Endothelial cell (in vitro differentiated cells): ENCODE measurements around the gene C11orf54. TPM values are rescaled to one million over a fixed set of nuclear protein-coding genes. Genes with fewer than 3 reads are reported as not detected.
"Not testable (repeated sequence)": the region's sequence is repeated elsewhere in the genome, so short reads cannot be mapped to it uniquely, and the experiment has no call there.

Experiments
- DNase-seq: peaks from one replicate; pipeline ENCODE4 v3.0.0; 2021; ENCODE audit warnings: low spot score
- H3K27ac Mint-ChIP-seq: one replicate; pipeline ENCODE4 v1.8.0; 2021; ENCODE audit warnings: mixed read lengths, inconsistent platforms; ENCODE audit not compliant: unreplicated experiment
- H3K27me3 Mint-ChIP-seq: one replicate; pipeline ENCODE4 v1.8.0; 2021; ENCODE audit warnings: mild to moderate bottlenecking, moderate library complexity, mixed read lengths, inconsistent platforms; ENCODE audit not compliant: unreplicated experiment
- H3K36me3 Mint-ChIP-seq: one replicate; pipeline ENCODE4 v1.8.0; 2021; ENCODE audit warnings: mild to moderate bottlenecking, low read depth, mixed read lengths, inconsistent platforms; ENCODE audit not compliant: unreplicated experiment
- H3K4me1 Mint-ChIP-seq: one replicate; pipeline ENCODE4 v1.8.0; 2021; ENCODE audit warnings: mild to moderate bottlenecking, mixed read lengths, inconsistent platforms; ENCODE audit not compliant: unreplicated experiment
- H3K4me3 Mint-ChIP-seq: one replicate; pipeline ENCODE4 v1.8.0; 2021; ENCODE audit warnings: mild to moderate bottlenecking, mixed read lengths, inconsistent platforms; ENCODE audit not compliant: unreplicated experiment
- H3K9me3 Mint-ChIP-seq: one replicate; pipeline ENCODE4 v1.8.0; 2021; ENCODE audit warnings: mixed read lengths, inconsistent platforms; ENCODE audit not compliant: unreplicated experiment
- CTCF ChIP-seq: fragments of 200-600 bp; sonication (generic); IDR thresholded peaks from one replicate; pipeline ENCODE4 v1.5.0; 2021; ENCODE audit warnings: antibody characterized with exemption; ENCODE audit not compliant: unreplicated experiment
- total RNA-seq: library from RNA; stranded (reverse); fragmentation: NEBNext Ultra II Directional; extraction: Animal tissue kit (Norgen Biotek cat#: 25700); gene quantifications from one replicate; pipeline ENCODE4 v1.2.1, GENCODE V29; 2021; ENCODE audit not compliant: unreplicated experiment

C11orf54 gene
- total RNA-seq, 1 donor from 2014 or later, result 23.1 TPM

- no peak for DNase-seq
- Mint-ChIP-seq H3K36me3 (peaks cover 16% of the 10 kb centered on the region), H3K9me3 (peaks cover 6% of the 10 kb centered on the region), H3K4me1 (peaks cover 16% of the 10 kb centered on the region), H3K4me3 (no peak overlapping the region), H3K27ac (no peak overlapping the region), H3K27me3 (peaks cover 5% of the 10 kb centered on the region)
- TF ChIP-seq CTCF, result no peak
These were observed 30.7 kb downstream of the C11orf54 start for GRCh38 chr11:93772123-93772522.

GRCh38 chr11:93773045-93773477 lies 31.6 kb downstream of the C11orf54 start:
- no peak for DNase-seq
- Mint-ChIP-seq H3K4me1 (peaks cover 16% of the 10 kb centered on the region), H3K36me3 (peaks cover 14% of the 10 kb centered on the region), H3K27ac (no peak overlapping the region), H3K9me3 (peaks cover 6% of the 10 kb centered on the region), H3K27me3 (peaks cover 8% of the 10 kb centered on the region), H3K4me3 (no peak overlapping the region)
- no peak for TF ChIP-seq CTCF

DNA sequence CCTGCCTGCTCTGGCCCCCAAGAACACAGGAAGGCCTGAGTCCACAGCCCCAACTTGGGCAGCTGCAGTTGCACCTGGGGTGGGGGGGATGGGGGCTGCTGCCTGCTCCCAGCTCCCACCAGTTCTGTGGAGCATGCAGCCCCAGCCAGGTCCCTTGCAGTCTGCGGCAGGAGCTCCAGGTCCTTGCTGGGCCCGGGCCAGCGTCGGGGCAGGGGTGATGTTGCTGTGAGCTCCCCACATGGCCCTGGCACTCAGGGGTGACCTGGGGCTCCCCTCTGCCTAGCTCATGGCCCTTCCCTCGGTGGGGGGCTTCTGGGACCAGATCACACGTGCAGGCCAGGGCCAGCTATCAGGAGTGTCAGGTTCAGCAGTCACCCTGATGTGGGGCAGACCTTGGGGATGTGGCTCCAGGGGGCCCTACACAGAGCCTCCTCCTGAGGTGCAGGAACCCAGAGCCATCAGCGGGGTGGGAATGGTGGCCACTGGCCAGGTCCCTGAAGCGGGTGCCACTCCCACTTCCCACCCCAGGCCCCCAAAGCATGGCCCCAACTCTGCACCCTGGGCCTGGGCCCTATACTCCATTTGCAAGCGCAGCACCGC lies 32.2 kb downstream of the C11orf54 start:
- Mint-ChIP-seq H3K36me3 (peaks cover 8% of the 10 kb centered on the region), H3K4me1 (peaks cover 11% of the 10 kb centered on the region), H3K4me3 (no peak overlapping the region), H3K9me3 (peaks cover 6% of the 10 kb centered on the region), H3K27ac (no peak overlapping the region), H3K27me3 (peaks cover 6% of the 10 kb centered on the region)
- DNase-seq, result no peak
- no peak for TF ChIP-seq CTCF

DNA sequence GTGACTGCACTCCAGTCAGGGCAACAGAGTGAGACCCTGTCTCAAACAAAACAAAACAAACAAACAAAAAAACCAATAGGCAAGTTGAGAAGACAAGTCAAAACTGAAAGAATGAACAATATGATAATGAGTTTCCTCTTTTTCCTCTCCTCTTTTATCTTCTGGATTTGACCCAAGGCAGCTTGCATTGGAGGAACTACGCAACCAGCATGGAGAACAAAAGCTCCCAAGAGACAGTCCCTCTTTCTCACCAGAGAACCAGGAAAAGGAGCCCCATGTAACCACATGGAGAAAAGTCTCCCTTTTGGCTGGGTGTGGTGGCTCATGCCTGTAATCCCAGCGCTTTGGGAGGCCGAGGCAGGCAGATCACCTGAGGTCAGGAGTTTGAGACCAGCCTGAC lies 33.1 kb downstream of the C11orf54 start:
- peaks cover 11% of the 10 kb centered on the region for H3K4me1 Mint-ChIP-seq
- H3K27ac Mint-ChIP-seq, H3K9me3 Mint-ChIP-seq, H3K4me3 Mint-ChIP-seq, DNase-seq, H3K27me3 Mint-ChIP-seq, H3K36me3 Mint-ChIP-seq: not testable (repeated sequence)

DNA sequence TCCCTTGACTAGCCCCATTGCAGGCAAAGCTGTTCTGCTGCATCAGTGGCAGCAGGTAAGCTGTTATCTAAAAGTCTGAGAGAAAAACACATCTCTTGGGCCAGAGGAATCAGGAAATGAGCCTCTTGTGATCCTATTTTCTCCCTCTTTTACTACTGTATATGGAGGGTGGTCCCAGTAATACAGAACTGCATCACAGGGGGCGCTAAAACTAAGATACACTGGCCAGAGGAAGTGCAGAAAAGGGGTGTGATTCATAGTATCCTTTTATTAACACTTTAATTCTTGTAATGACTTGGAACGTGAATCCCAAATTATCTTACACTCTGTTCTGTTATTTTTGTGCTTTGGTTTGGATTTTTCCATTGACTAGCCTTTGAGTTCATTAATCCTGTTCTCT lies 33.8 kb downstream of the C11orf54 start:
- H3K36me3 Mint-ChIP-seq, result peaks cover 8% of the 10 kb centered on the region
- peaks cover 6% of the 10 kb centered on the region for H3K27me3 Mint-ChIP-seq
- H3K9me3 Mint-ChIP-seq, result peaks cover 6% of the 10 kb centered on the region
- DNase-seq, result peak; percentile 13
- H3K4me1 Mint-ChIP-seq, result peaks cover 5% of the 10 kb centered on the region
- no peak overlapping the region for H3K4me3 Mint-ChIP-seq
- H3K27ac Mint-ChIP-seq, result no peak overlapping the region
- TF ChIP-seq CTCF, result peak; percentile 31
